K562 (cell line): Measurements from ENCODE around the gene LYVE1. TPM values are rescaled to one million over a fixed set of nuclear protein-coding genes. Genes with fewer than 3 reads are reported as not detected.

Experiments
- ARID1B ChIP-seq: fragments of 450-650 bp; IDR thresholded peaks from 2 replicates; pipeline ENCODE4 v1.6.1; 2016; ENCODE audit warnings: antibody characterized with exemption, mild to moderate bottlenecking, inconsistent platforms
- CREB1 ChIP-seq, 2 experiments: sonication (generic) in 1 of 2; formaldehyde crosslinking in 1 of 2; IDR thresholded peaks; 2 replicates each; pipeline versions ENCODE4 v1.6.1 to v1.8.0; 2012 to 2022; ENCODE audit warnings: inconsistent platforms in 1 of 2, mild to moderate bottlenecking in 1 of 2, missing genetic modification reagents in 1 of 2, moderate library complexity in 1 of 2
- FOXK2 ChIP-seq, 2 experiments: fragments of 450-650 bp; IDR thresholded peaks in 1 of 2; conservative IDR thresholded peaks in 1 of 2; 2 replicates each; pipeline ENCODE4 v1.6.1; 2016; ENCODE audit warnings: low read depth in 2 of 2, mild to moderate bottlenecking in 1 of 2
- HDAC2 ChIP-seq: fragments of 450-650 bp; IDR thresholded peaks from 2 replicates; pipeline ENCODE4 v1.6.1; 2016; ENCODE audit warnings: mild to moderate bottlenecking
- HMBOX1 ChIP-seq: sonication (generic); IDR thresholded peaks from 2 replicates; pipeline ENCODE4 v1.6.1; 2016
- KDM2B ChIP-seq: fragments of 250-450 bp; sonication (Bioruptor Pico); IDR thresholded peaks from 2 replicates; pipeline ENCODE4 v1.8.0; 2021; ENCODE audit warnings: mild to moderate bottlenecking, moderate library complexity
- NCOA6 ChIP-seq: fragments of 450-650 bp; IDR thresholded peaks from 2 replicates; pipeline ENCODE4 v1.6.1; 2017; ENCODE audit warnings: mild to moderate bottlenecking
- NFE2 ChIP-seq: IDR thresholded peaks from 2 replicates; pipeline ENCODE4 v1.6.1; 2014; ENCODE audit warnings: antibody characterized with exemption, low read depth
- NUFIP1 ChIP-seq: fragments of 450-650 bp; IDR thresholded peaks from 2 replicates; pipeline ENCODE4 v1.6.1; 2018; ENCODE audit not compliant: partially characterized antibody
- RBM17 ChIP-seq: fragments of 200-400 bp; formaldehyde crosslinking; IDR thresholded peaks from 2 replicates; pipeline ENCODE4 v1.6.1; 2017; ENCODE audit warnings: low read depth, mild to moderate bottlenecking, low read length, borderline replicate concordance
- RCOR1 ChIP-seq, 2 experiments: IDR thresholded peaks; 2 replicates each; pipeline ENCODE4 v1.6.1; 2012; ENCODE audit warnings: low read depth in 2 of 2, low read length in 2 of 2, borderline replicate concordance in 1 of 2, improper control_type of control experiment in 1 of 2
- SMARCA5 ChIP-seq: fragments of 450-650 bp; IDR thresholded peaks from 2 replicates; pipeline ENCODE4 v1.6.1; 2016
- TAF9B ChIP-seq: fragments of 450-650 bp; IDR thresholded peaks from 2 replicates; pipeline ENCODE4 v1.6.1; 2018; ENCODE audit warnings: mild to moderate bottlenecking; ENCODE audit not compliant: partially characterized antibody
- TCF15 ChIP-seq: fragments of 250-450 bp; sonication (Bioruptor Pico); IDR thresholded peaks from 2 replicates; pipeline ENCODE4 v1.8.0; 2022; ENCODE audit warnings: moderate library complexity, mild to moderate bottlenecking, inconsistent platforms
- TEAD4 ChIP-seq, 2 experiments: sonication (generic) in 1 of 2; formaldehyde crosslinking in 1 of 2; IDR thresholded peaks; 2 replicates each; pipeline versions ENCODE4 v1.6.1 to v1.8.0; 2012 to 2022; ENCODE audit warnings: borderline replicate concordance in 1 of 2, inconsistent platforms in 1 of 2, low read length in 1 of 2, mild to moderate bottlenecking in 1 of 2, missing genetic modification reagents in 1 of 2
- ZBTB1 ChIP-seq: sonication (generic); formaldehyde crosslinking; IDR thresholded peaks from 2 replicates; pipeline ENCODE4 v1.8.1; 2023; ENCODE audit warnings: missing genetic modification reagents, low read depth, mild to moderate bottlenecking, borderline replicate concordance
- ZFP91 ChIP-seq: sonication (generic); formaldehyde crosslinking; IDR thresholded peaks from 2 replicates; pipeline ENCODE4 v1.8.0; 2022; ENCODE audit warnings: mild to moderate bottlenecking, missing genetic modification reagents
- ZHX1 ChIP-seq: fragments of 150-350 bp; conservative IDR thresholded peaks from 2 replicates; pipeline ENCODE4 v1.6.1; 2014; ENCODE audit warnings: low read length
- ZNF140 ChIP-seq: fragments of 250-450 bp; sonication (Bioruptor Pico); IDR thresholded peaks from 2 replicates; pipeline ENCODE4 v1.8.0; 2021; ENCODE audit warnings: moderate library complexity, mild to moderate bottlenecking, inconsistent platforms
- ZNF174 ChIP-seq: fragments of 250-450 bp; sonication (Bioruptor Pico); IDR thresholded peaks from 2 replicates; pipeline ENCODE4 v1.4.0; 2020; ENCODE audit warnings: mild to moderate bottlenecking
- polyA plus RNA-seq, 8 experiments: library from polyadenylated mRNA; depleted of rRNA in 4 of 8; stranded (reverse) in 5 of 8; unstranded in 3 of 8; fragments of >200 nt; fragmentation: Nextera tagmentation in 2 of 8; fragmentation: Illumina TruSeq in 1 of 8; extraction: Ambion mirVana in 2 of 8; extraction: Trizol in 1 of 8; gene quantifications; 2 replicates each; pipeline versions ENCODE4 v1.2.1 to v1.2.3, GENCODE V29; 2011 to 2014; ENCODE audit warnings: inconsistent platforms in 1 of 8, missing spikeins in 1 of 8
- total RNA-seq, 7 experiments: library from RNA; depleted of rRNA in 6 of 7; stranded (reverse); fragments of >200 nt in 6 of 7; fragmentation: Illumina TruSeq in 2 of 7; extraction: Trizol in 2 of 7; gene quantifications; 2 replicates each; pipeline versions ENCODE4 v1.2.1 to v1.2.3, GENCODE V29; 2011 to 2021; ENCODE audit warnings: low replicate concordance in 1 of 7
- TF ChIP-seq, protein P1 (sequence below), 2 experiments: fragments of 250-450 bp in 1 of 2; fragments of 450-650 bp in 1 of 2; sonication (Bioruptor Pico) in 1 of 2; IDR thresholded peaks; 2 replicates each; pipeline versions ENCODE4 v1.6.1 to v1.8.0; 2016 to 2021; ENCODE audit warnings: mild to moderate bottlenecking in 2 of 2, moderate library complexity in 2 of 2, missing compliant biosample characterization in 1 of 2, missing genetic modification characterization in 1 of 2
- TF ChIP-seq, protein P2 (sequence below): sonication (generic); formaldehyde crosslinking; IDR thresholded peaks from 2 replicates; pipeline ENCODE4 v1.8.0; 2022; ENCODE audit warnings: missing genetic modification reagents, mild to moderate bottlenecking, borderline replicate concordance

The LYVE1 gene
- total and polyA plus RNA-seq, 9 of the 15 experiments (the other 6 are each of a cell fraction or from before 2014, with no cell fraction given) = 0.06 to 1.1 (median 0.14) TPM; not detected in 1

DNA sequence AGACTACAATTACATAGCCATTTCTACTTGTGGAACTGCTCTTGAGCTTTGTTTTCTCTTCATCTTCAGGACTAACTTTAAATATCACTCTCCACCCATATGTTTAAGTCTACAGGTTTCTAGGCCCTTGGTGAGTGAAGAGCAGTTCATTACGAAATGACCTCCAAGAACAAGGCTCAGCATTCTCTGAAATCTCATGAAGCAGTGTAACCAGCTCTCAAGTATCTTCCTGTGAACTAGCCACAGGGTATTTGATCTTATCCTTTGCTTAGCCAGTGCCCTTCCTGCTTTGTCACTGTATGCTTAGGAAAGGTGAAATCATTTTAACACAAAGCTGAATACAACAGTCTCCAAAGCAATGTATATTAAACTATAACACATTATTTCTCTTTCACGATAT is 20.4 kb upstream of the LYVE1 start (continued):
- no peak for TF ChIP-seq ZFP91 (CRISPR knock-in tag)
- TF ChIP-seq SMARCA5 = no peak
- TF ChIP-seq NFE2 = peak; percentile 72
- TF ChIP-seq HMBOX1 = peak; percentile 77
- no peak for TF ChIP-seq ZNF140 (CRISPR knock-in tag)
- no peak for TF ChIP-seq FOXK2 (conservative IDR thresholded peaks at IDR 0.05 in 1 of 2, IDR thresholded peaks at IDR 0.05 in 1 of 2; ENCODE audit: low read depth in 2 of 2)
- no peak for TF ChIP-seq CREB1 (IDR thresholded peaks at IDR 0.05)
- no peak for TF ChIP-seq CREB1 (CRISPR knock-in tag; IDR thresholded peaks at IDR 0.05)
- TF ChIP-seq, protein P1, sequence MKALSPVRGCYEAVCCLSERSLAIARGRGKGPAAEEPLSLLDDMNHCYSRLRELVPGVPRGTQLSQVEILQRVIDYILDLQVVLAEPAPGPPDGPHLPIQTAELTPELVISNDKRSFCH (CRISPR knock-in tag; IDR thresholded peaks at IDR 0.05) = no peak
- TF ChIP-seq, protein P1 (tag; IDR thresholded peaks at IDR 0.05) = no peak
- TF ChIP-seq ZHX1 = no peak
- no peak for TF ChIP-seq RBM17
- TF ChIP-seq, protein P2, sequence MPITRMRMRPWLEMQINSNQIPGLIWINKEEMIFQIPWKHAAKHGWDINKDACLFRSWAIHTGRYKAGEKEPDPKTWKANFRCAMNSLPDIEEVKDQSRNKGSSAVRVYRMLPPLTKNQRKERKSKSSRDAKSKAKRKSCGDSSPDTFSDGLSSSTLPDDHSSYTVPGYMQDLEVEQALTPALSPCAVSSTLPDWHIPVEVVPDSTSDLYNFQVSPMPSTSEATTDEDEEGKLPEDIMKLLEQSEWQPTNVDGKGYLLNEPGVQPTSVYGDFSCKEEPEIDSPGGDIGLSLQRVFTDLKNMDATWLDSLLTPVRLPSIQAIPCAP = no peak
- peak; percentile 80 for TF ChIP-seq TEAD4 (IDR thresholded peaks at IDR 0.05; ENCODE audit: low read length)
- no peak for TF ChIP-seq TEAD4 (CRISPR knock-in tag; IDR thresholded peaks at IDR 0.05; ENCODE audit: borderline replicate concordance)
- no peak for TF ChIP-seq NUFIP1
- TF ChIP-seq ZBTB1 (CRISPR knock-in tag) = no peak
- TF ChIP-seq RCOR1 (IDR thresholded peaks at IDR 0.05; ENCODE audit: borderline replicate concordance in 1 of 2, low read depth in 2 of 2, low read length in 2 of 2) = peak in 1 of 2 experiments; percentile 94; a peak in 2 of 4 replicates
- TF ChIP-seq NCOA6 = no peak
- TF ChIP-seq TCF15 (CRISPR knock-in tag) = no peak
- peak; percentile 46 for TF ChIP-seq TAF9B
- TF ChIP-seq ARID1B = peak; percentile 94
- no peak for TF ChIP-seq KDM2B (CRISPR knock-in tag)
- peak; percentile 76 for TF ChIP-seq HDAC2
- no peak for TF ChIP-seq ZNF174 (CRISPR knock-in tag)
